Measurements from ENCODE around the gene CXCL3. TPM values are rescaled to one million over a fixed set of nuclear protein-coding genes. Genes with fewer than 3 reads are reported as not detected.
A peak's percentile ranks its signal among the peaks of the same experiment; 100 is the strongest.
"Not testable (repeated sequence)": the region's sequence is repeated elsewhere in the genome, so short reads cannot be mapped to it uniquely, and the experiment has no call there.

CXCL3 gene
- polyA plus RNA-seq (ENCODE audit: insufficient read length in 10 of 10), result under 1 TPM in 6 of 10 donors, not detected in 4; 0.19 to 0.89 (median 0.36) TPM
- long read RNA-seq, donor 1, result 0 reads
- long read RNA-seq, donor 2, result 0 reads
- long read RNA-seq, donor 3, result 0 reads
- long read RNA-seq, donor 4, result 0 reads
- long read RNA-seq, donor 5, partial matches to known transcripts, result 0 of 1 reads
- long read RNA-seq, donor 5, other reads (novel, unspliced or antisense), result 0 of 1 reads
- long read RNA-seq, donor 6, result 0 reads
- long read RNA-seq, donor 7, result 0 reads
- long read RNA-seq, donor 8, result 0 reads
- long read RNA-seq, donor 9, result 0 reads

DNA sequence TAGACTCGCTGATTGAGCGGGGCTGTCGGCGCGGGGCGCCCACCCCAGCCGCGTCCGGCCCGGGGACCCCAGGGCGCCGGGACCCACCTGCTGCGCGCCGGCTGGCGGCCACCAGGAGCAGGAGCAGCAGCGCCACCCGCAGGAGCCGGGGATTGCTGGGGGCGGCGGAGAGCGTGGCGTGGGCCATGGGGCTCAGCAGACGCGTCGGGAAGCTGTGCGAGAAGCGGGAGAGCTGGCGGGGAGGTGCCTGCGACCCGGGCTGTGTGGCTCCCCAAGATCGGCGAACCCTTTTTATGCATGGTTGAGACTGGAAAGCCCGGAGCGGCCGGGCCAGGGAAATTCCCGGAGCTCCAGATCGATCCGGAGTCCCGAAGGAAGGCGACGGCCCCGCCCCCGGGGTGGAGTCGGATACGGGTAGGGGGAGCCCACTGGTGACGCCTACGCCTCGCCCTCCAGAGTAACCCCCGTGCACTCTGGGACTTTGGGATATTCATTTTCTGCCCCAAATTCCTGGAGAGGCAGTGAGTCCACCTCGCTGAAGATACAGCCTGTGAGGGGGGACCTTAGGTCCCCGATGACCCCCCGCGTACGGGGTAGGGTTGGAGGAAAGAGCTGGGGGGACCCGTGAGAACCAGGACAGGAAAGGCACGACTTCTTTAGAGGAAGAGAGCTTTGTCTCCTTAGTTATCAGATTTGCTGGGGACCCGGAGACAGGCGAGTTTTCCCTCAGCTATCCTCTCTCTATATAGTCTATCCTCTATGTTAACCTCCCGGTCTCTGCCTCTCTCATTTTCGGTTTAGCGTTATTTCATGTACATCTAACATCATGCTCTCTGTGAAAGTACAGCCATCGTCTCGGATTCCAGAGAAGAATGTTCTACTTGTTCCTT, at the start of gene CXCL3:
Gene CXCL3 (minus strand): TSS at position 265 of the 890 bp plus-strand sequence. CDS start 78 bp downstream, at position 187.
- peak; percentile 43 to 79 (median 67) for DNase-seq

DNA sequence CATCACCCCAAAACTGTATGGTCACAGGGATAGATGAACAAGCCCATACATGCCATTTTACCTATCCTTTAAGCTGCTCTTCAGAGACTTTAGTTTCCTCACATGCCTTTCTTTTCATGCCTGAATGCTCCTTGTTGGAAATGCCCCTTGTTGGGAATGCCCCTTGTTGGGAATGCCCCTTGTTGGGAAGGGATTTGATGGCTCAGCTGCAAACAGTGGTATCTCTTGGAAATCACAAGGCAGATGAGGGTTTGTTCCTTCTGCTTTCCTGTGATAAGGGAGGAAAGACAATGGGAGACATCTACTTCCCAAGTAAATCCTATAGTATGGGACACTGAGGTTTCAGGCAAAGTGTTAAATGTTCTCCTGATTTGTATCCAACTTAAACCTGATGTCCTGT, 49.0 kb upstream of the CXCL3 start:
- DNase-seq, result no peak

DNA sequence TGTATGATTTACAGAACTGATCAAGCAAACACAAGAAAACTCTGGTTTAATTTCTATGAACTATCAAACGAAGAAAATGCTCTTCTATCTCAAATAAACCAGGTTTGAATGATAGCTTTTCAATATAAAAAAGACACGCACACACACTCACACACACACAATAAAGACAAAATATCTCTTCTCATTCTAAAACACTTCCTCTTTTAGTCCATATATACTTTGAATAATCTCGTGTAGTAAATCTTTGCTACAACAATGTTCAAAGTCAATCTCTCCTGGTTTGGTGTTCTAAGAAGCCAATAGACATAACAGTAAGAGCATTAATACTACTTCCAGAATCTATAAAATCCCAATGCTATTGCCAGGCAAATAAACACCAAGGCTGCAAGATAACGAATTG, 47.2 kb upstream of the CXCL3 start:
- no peak for DNase-seq

DNA sequence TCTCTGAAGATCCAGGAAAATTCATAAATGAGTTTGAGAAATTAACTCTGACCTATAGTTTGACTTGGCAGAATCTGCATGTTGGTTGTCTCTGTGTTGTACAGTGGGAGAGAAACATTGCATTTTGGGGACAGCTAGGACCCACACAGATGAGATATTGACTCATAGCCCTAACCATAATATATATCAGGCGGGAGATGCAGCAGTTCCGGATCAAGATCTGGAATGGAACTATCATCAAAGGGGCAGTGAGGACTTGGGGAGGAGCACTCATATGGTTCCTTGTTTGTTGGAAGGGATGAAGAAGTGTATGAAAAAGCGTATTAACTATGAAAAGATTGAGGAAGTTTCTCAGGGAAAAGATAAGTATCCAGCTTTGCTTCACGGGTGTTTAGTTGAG, 46.5 kb upstream of the CXCL3 start:
- no peak for DNase-seq

DNA sequence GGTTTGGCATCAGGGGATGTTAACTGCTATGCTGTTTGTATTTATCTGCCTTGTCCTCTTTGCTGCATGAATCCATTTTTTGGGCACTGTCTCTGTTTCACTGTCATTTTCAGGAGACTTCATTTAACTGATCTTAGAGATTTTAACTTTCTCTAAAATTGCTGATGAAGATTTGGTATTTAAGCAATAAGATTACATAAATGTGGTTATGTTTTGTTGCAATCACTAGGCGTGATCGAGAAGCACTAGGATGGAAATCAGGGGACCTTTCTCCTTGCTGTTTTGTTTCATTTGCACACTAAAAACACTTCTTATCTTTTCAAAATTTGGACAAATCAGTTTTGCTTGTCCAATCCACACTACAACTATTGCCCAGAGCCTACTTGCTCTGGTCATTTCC, 45.1 kb upstream of the CXCL3 start:
- DNase-seq, result no peak

DNA sequence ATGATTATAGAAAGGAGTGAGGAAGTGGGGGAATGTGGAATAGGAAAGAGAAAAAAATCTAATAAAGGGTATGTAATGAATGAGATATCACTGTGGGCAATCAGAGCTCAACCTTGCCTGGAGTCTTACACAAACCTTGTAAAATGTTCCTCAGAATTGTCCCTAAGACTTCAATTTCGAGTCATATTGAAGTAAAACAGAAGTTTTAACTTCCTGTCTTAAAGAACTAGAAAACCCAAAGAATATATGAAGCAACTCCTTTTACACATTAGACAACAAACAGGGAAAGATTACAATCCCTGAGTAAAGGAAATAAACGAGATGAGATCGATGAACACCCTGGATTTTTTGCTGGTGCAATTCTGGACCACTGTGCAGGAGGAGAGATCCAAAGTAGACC, 42.5 kb upstream of the CXCL3 start:
- DNase-seq, result no peak

DNA sequence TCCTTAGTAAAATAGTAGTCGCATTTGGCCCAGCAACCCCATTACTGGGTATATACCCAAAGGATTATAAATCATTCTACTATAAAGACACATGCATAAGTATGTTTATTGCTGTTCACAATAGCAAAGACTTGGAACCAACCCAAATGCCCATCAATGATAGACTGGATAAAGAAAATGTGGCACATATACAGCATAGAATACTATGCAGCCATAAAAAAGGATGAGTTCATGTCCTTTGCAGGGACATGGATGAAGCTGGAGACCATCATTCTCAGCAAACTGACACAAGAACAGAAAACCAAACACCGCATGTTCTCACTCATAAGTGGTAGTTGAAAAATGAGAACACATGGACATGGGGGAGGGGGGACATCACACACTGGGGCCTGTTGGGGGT, 41.9 kb upstream of the CXCL3 start:
- DNase-seq, result not testable (repeated sequence)

DNA sequence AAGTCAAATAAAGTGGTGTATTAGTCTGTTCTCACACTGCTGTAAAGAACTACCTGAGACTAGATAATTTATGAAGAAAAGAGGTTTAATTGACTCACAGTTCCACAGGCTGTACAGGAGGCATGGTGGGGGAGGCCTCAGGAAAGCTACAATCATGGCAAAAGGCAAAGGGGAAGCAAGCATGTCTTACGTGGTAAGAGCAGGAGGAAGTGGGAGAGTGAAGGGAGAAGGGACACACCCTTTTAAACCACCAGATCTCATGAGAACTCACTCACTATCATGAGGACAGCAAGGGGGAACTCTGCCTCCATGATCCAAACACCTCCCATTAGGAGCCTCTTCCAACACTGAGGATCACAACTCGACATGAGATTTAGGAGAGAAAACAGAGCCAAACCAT, 40.5 kb upstream of the CXCL3 start:
- DNase-seq, result not testable (repeated sequence)

DNA sequence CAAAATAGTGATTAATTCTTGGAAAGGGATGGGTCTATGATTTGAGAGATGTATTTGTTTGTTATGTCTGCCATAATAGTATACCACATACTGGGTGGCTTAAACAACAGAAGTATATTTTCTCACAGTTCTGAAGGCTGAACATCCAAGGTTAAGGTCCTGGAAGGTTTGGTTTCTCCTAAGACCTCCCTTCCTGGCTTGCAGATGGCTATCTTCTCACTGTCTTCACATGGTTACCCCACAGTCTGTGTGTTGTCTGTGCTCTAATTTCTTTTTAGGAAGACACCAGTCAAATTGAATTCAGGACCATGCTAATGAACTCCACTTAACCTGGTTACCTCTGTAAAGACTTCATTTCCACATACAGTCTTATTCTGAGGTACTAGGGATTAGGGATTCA, 34.9 kb upstream of the CXCL3 start:
- no peak for DNase-seq

DNA sequence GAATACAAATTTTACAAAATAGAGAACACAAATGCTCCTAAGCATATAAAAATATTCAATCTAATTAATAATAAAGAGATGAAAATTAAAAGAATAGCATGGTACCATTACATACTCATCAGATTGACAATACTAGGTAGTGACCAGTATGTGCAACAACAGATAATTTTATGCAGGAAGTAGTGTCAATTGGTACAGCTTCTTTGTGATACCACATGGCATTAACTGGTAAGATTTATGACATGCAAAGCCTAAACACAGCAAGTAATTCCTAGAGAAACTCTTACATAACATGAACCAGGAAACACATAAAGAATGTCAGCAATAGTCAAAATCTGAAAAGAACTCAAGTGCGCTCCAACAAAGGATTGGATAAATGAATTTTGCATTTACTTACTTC, 34.2 kb upstream of the CXCL3 start:
- DNase-seq, result no peak

DNA sequence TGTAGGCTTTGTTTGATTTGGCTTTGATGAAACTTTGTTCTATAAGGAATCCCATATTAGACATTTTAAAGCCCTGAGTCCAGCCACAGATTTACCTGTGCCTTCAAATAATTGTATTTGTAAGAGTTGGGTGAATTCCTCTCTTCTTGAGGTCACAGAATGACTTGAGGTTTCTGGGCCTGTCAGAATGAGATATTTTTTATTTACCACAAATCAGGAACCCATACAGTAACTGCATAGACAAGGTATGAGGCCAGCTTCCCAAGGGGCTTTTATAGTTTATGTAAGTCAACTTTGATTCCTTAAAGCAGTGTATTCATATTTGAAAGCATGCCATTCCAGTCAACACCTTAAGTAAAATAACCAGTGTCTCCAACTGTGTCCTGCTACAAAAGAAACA, 29.1 kb upstream of the CXCL3 start:
- DNase-seq, result no peak

DNA sequence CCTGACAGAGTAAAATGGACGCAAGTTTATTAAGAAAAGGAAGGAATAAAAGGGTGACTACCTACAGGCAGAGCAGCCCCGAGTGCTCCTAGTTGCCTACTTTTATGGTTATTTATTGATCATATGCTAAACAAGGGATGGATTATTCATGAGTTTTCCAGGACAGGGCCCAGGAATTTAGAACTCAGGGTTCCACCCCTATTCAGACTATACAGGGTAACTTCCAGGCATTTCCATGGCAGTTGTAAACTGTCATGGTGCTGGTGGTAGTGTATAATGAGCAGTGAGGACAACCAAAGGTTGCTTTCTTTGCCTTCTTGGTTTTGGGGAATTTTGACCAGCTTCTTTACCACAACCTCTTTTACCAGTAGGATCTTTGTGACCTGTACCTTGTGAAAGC, 27.7 kb upstream of the CXCL3 start:
- no peak for DNase-seq

DNA sequence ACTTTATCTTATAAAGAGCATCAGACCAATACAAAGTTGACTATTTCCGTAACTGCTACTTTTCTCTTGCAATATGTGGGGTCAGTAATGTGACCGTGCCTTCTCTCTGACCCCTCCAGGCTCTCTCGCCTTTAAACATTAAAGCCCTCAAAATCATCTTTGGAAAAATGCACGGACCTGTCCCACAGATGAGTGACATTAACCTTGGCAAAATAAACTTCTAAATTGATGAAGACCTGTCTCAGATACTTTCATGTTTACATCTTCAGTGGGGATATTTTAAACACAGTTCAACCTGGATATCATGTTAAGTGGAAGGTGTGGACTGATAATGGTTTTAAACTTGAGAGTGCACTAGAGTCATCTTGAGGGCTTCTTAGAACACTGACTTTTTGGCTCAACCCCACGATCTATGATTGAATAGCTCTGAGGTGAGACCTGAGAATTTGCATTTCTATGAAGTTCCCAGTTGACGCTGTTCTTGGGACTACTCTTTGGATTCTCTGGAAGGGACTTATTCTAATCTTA, 26.7 kb upstream of the CXCL3 start:
- no peak for DNase-seq

DNA sequence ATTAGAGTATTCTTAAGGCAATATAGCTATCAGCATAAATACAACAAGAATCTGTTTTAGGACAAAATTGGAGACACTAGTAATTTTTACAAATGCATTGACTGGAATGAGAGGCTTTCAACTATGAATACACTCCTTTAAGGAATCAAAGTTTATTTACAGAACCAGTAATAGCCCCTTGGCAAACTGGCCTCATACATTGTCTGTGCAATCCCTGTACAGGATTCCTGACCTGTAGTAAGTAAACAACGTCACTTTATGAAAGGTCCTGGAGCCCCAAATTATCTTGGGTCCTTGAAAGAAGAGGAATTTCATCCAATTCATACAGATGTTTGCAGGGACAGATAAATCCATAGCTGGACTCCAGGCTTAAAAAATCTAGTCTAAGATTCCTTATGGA, 25.4 kb upstream of the CXCL3 start:
- no peak for DNase-seq

DNA sequence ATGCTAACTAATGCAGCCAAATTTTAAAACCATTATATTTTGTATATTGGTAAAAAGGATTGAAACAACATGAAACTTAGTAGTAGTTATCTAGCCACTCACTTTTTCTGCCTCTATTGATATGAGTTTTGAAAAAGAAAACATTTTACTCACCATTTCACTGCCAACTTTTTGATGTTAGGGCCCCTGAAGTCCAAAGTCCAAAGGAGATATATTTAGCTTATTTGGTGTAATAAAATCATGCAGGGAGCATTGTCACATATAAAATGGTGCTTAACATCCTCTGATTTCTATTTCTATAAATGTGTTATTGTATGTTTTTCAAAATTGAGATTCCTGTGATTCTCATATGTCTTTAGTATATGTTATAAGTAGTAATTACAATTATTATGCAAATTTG, 24.5 kb upstream of the CXCL3 start:
- DNase-seq, result no peak

DNA sequence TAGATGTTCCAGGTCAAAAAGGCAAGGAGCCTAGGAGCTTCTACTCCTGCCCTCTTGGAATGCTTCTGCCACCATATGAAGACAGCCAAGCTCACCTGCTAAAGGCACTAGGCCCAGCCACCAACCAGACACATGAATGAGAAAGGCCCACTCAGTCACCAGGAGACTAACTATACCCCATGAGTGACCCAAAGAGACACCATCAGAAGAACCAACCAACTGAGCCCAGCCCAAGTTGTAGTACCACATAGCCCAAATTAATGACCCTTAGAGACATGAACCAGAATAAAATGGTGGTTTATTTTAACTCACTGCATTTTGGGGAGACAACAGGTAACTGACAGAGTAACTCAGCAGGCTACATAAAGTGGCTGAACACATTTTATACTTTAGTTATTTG, 22.9 kb upstream of the CXCL3 start:
- no peak for DNase-seq

DNA sequence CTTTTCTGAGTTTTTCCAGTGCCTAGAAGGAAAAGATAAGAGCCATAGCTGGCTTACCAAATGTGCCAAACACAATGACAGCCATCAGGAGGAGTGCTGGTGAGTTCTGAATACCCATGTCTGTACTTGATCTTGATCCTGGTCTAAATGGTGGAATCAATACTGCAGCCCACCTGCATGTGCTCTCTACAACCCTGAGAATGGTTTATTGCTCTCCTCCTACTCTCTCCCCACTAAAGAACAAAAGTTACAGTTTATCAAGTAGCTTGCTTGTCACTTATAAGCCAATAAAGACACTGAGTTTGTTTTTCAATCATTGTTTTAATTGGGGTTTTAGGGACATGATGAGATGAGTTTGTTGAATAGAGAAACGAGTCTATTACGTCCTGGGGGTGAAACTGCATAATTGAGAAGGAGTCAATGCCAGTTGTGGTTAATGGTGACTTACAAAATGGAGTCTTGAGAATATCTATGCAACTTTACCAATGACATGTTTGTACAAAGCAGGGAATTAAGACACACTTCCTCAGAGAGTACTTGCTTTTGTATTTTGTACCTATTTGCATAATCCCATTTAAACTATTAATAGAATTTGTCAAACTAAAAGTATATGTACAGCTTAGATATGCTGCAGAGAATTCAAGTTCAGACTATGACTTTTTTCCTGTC, 20.8 kb upstream of the CXCL3 start:
- DNase-seq, result no peak

DNA sequence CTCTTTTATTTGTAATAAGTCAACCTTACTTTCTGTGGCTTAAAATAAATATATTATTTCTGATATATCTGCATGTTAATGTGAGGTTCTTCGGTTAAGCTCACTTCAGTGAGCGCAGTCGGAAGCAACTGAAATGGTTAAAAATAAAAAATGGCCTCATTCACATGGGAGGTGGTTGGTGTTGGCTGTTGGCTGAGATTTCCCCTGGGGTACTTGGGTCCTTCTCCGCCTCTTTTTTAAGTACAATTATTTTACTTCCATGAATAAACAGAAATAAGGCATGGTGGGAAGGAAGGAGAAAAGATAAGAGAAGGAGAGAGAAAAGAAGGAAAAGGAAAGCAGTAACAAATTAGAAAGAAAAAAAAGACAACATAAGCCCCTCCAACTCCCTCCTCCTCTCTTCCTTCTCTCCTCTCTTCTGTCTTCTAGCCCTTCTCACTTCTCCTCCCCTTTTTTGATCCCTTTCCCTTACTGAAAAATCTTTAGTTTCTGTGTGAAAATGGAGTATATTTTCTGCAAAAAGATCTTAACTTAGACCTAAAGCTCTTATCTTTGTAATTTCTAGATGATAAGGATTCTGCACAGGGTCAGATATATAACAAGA, 19.7 kb upstream of the CXCL3 start:
- no peak for DNase-seq

DNA sequence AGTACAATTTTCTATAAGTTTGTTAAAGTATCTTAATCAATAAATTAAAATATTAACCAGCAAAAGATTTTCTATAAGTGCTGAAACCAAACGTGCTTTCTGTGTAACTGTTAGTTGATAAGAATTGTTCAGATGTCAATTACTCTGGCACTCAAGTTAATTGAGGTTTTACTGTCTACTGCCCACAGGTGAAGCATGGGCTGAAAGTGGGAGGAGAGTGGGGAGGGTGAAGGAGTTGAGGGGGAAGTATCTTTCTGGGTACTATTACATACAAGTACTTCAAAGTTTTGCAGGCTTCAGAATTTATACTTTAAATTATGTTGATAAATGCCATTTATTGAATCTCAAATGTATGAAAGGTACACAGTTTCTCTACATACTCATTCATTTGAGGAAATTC, 19.1 kb upstream of the CXCL3 start:
- DNase-seq, result no peak

DNA sequence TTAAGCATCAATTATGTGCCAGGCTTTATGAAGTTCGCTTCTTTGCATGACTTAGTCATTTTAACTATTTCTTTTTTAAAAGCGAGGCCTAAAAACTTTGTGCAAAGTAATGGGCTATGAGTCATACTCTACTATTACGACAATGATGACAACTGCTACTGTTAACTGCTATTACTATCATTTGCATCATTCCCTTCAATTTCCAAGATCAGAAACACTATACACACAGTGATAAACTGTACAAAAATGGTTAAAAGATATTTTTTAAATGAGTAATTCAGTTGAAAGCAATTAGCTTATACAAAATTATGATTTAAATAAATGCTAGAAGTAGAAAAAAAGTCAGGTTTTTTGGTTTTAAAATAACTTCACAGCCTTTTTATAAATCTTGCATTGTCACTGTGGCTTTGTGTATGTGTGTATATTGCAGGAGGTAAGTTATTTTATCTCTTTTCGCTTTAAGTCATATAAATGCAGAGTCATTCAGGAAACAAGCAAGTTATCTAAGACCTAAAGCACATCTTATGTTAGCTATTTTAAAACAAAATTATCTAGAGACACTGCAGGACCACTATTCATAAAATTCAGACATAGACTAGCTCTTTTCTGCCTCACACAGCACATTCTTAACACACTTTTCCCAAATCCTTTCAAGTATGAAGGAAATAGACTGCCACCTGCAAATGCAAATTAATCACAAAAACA, 18.5 kb upstream of the CXCL3 start:
- DNase-seq, result peak in 1 of 3 donors; percentile 76

DNA sequence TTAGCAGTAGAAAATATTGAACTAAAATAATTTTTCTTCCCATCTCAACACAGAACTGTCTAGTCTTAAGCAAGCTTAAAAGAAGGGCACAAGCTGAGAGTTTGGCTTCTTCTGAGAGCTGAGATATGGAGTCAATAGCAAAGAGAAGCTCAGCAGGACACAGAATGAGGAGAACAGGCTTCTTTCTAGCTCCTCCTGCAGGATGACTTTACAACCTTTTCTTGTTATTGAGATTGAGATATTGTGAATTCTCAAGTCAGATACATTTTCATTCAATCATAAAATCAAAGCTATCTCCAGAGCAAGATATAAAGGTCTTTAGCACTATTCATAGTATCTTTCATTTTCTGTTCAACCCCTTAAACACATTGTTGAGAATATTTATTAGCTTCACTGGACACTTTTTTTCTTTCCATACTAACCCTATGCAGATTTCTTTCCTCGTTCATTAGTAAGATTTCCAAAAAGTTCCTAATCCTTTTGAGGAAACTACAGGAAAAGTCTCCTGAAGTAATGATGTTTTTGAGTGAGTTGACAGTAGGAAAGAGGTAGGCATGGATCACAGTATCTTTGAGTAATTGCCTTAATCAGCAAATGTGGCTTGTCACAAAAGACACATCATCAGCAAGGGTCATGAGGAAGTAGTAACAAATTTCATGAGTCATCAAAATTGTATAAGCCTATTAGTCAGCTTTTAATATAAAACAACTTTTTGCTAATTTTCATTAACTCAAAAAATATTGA, 17.8 kb upstream of the CXCL3 start:
- peak in 1 of 3 donors; percentile 19 for DNase-seq
